ENCODE data around the gene SYNGR2.

Gene SYNGR2

GRCh38 chr17:78172249-78173051 lies 4.1 kb downstream of the SYNGR2 start:
- FAIRE-seq (no peak), DNase-seq (ENCODE audit: insufficient read length, low spot score) (no peak)
- TF ChIP-seq CTCF (IDR thresholded peaks at IDR 0.05; ENCODE audit: insufficient read depth, missing control alignments) = no peak

GRCh38 chr17:78173097-78173715 lies 4.8 kb downstream of the SYNGR2 start:
- no peak for TF ChIP-seq CTCF (IDR thresholded peaks at IDR 0.05; ENCODE audit: insufficient read depth, missing control alignments)
- FAIRE-seq = no peak
- no peak for DNase-seq (ENCODE audit: insufficient read length, low spot score)

- no peak for DNase-seq (ENCODE audit: insufficient read length, low spot score)
- TF ChIP-seq CTCF (IDR thresholded peaks at IDR 0.05; ENCODE audit: insufficient read depth, missing control alignments) = no peak
- no peak for FAIRE-seq
Observed at GRCh38 chr17:78174346-78174869, 6.0 kb downstream of the SYNGR2 start.

- TF ChIP-seq CTCF (IDR thresholded peaks at IDR 0.05; ENCODE audit: insufficient read depth, missing control alignments) = peak; percentile 32
- no peak for FAIRE-seq
- no peak for DNase-seq (ENCODE audit: insufficient read length, low spot score)
Observed at GRCh38 chr17:78174870-78175642, 6.7 kb downstream of the SYNGR2 start.

- no peak for TF ChIP-seq CTCF (IDR thresholded peaks at IDR 0.05; ENCODE audit: insufficient read depth, missing control alignments)
- DNase-seq (ENCODE audit: insufficient read length, low spot score) (no peak), FAIRE-seq (no peak)
Observed at GRCh38 chr17:78175643-78175981, 7.2 kb downstream of the SYNGR2 start.

- no peak for FAIRE-seq
- peak; percentile 95 for TF ChIP-seq CTCF (IDR thresholded peaks at IDR 0.05; ENCODE audit: insufficient read depth, missing control alignments)
Observed at GRCh38 chr17:78176548-78177025, 8.2 kb downstream of the SYNGR2 start.

More at GRCh38 chr17:78176548-78177025, 8.2 kb downstream of the SYNGR2 start:
- no peak for DNase-seq (ENCODE audit: insufficient read length, low spot score)

All from D721Med (cell line).